Stimulated activated naive B cell treated with anti-CD40 and anti-IgM and Interleukin-4, amounts not matched to agents 10 μg/mL and 1 μg/mL and 100 μg/mL, for 72 hours (primary cell): ENCODE data around the gene CNGA3.

Experiments
- ATAC-seq, 2 donors: fragments of 150-1000 bp; cut with Tn5 transposase; replicated peaks; 2 replicates each; pipeline ENCODE4 v1.10.0; 2021; ENCODE audit warnings: moderate library complexity in 1 of 2
- DNase-seq: peaks from one replicate; pipeline ENCODE4 v3.0.0; 2021
- H3K27ac Mint-ChIP-seq: one replicate; pipeline ENCODE4 v1.8.0; 2022; ENCODE audit warnings: mild to moderate bottlenecking, mixed read lengths
- H3K27me3 Mint-ChIP-seq, 2 donors: one replicate each; pipeline ENCODE4 v1.8.0; 2022; ENCODE audit warnings: mixed read lengths in 2 of 2
- H3K36me3 Mint-ChIP-seq, 2 donors: one replicate each; pipeline ENCODE4 v1.8.0; 2022; ENCODE audit warnings: mixed read lengths in 2 of 2, mild to moderate bottlenecking in 1 of 2
- H3K4me1 Mint-ChIP-seq, 2 donors: one replicate each; pipeline ENCODE4 v1.8.0; 2022; ENCODE audit warnings: mixed read lengths in 2 of 2, mild to moderate bottlenecking in 1 of 2
- H3K4me3 Mint-ChIP-seq, 2 donors: one replicate each; pipeline ENCODE4 v1.8.0; 2022; ENCODE audit warnings: mild to moderate bottlenecking in 2 of 2, mixed read lengths in 2 of 2, moderate library complexity in 1 of 2
- H3K9me3 Mint-ChIP-seq, 2 donors: one replicate each; pipeline ENCODE4 v1.8.0; 2022; ENCODE audit warnings: mixed read lengths in 2 of 2, mild to moderate bottlenecking in 1 of 2

The CNGA3 gene

DNA sequence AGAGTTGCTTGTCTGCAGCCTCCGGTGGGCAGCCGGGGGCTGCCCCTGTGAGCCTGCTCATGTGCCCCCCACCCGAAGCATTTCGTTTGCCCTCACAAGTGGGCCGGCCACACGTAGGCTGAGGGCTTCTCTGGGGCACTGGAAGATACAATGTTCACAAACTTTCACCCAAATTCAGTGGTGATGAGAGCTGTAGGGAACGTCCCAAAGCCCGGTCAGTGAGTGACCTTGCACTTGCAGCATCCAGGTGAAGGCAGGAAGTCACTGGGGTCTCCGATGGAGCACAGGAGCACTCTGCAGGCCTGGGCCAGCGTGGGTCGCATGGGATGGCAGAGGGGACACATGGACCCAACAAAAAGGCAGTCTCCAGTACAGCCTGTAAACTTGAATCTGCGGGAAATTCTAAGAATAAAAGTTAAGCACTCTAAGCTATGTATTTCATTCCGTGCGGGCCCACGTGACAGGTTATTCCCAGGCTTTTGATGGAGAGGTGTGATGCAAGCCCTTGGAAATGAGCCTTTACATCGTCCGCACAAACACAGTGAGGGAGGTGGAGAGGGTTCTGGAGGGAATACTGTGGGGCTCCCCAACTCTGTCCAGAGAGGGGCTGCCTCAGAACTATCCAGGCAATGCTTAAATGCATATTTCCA is 42.5 kb downstream of the CNGA3 start:
- no peaks in the 10 kb centered on the region for H3K9me3 Mint-ChIP-seq

GRCh38 chr2:98389251-98389605 is 43.0 kb downstream of the CNGA3 start:
- H3K36me3 Mint-ChIP-seq = no peaks in the 10 kb centered on the region
- no peaks in the 10 kb centered on the region for H3K9me3 Mint-ChIP-seq
- peaks cover 2 to 5% of the 10 kb centered on the region in 2 donors for H3K4me1 Mint-ChIP-seq
- peaks cover 6 to 11% of the 10 kb centered on the region in 2 donors for H3K27me3 Mint-ChIP-seq
- ATAC-seq (no peak), DNase-seq (no peak)
- no peak overlapping the region for H3K4me3 Mint-ChIP-seq
- no peak overlapping the region for H3K27ac Mint-ChIP-seq

More for the DNA sequence above, 42.5 kb downstream of the CNGA3 start:
- DNase-seq (no peak), ATAC-seq (no peak)
- H3K27me3 Mint-ChIP-seq = peaks cover 7 to 13% of the 10 kb centered on the region in 2 donors
- no peak overlapping the region for H3K4me3 Mint-ChIP-seq
- no peak overlapping the region for H3K27ac Mint-ChIP-seq
- no peaks in the 10 kb centered on the region for H3K36me3 Mint-ChIP-seq
- peaks cover 2 to 5% of the 10 kb centered on the region in 2 donors for H3K4me1 Mint-ChIP-seq

DNA sequence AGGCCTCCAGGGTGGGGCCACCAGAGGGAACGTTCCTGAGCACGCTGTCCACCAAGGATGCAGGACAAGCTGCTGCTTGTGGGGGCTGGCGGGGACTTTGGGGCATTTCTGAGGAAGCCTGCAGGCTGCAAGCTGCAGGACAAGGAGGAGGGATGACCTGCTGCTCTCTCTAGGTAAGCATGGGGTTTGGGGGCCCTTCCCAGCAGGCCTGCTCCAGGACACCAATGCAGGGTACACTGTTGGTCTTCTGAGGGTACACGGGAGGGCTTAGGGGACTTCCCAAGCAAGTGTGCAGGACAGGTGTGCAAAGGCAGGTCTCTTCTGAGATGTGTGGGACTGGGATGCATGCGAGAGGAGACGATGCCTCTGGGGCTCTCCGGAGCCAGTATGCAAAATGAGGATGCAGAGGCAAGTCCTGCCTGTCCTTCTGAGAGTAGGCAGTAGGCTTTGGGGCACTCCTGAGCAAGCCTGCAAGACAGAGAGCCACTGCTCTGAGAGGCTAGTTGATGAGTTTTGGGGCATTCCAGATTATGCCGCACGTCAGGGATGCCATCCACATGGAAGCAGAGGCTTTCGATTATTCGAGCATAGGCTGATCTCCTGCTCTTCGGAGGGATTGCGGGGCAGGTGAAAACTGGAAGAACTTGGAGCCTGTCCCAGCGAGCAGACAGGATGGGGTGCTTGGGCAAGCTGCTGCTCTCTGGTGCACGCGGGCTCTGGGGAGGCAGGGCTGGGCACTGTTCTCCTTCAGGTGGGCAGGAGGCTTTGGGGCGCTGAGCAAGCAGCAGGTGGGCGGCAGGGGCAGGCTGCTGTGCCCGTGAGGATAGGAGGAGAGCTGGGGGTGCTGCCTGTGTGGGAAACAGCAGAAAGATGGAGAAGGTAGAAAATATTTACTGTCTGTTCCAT is 44.6 kb downstream of the CNGA3 start:
- H3K27ac Mint-ChIP-seq = no peak overlapping the region
- H3K36me3 Mint-ChIP-seq = no peaks in the 10 kb centered on the region
- H3K4me1 Mint-ChIP-seq = no peaks in the 10 kb centered on the region

GRCh38 chr2:98391581-98392270 is 45.5 kb downstream of the CNGA3 start:
- H3K36me3 Mint-ChIP-seq = no peaks in the 10 kb centered on the region
- ATAC-seq (no peak), DNase-seq (no peak)
- H3K27ac Mint-ChIP-seq = no peak overlapping the region
- no peaks in the 10 kb centered on the region for H3K9me3 Mint-ChIP-seq
- no peaks in the 10 kb centered on the region for H3K4me1 Mint-ChIP-seq
- H3K27me3 Mint-ChIP-seq = peaks cover 17 to 23% of the 10 kb centered on the region in 2 donors
- H3K4me3 Mint-ChIP-seq = no peak overlapping the region

More for the DNA sequence above, 44.6 kb downstream of the CNGA3 start:
- Mint-ChIP-seq H3K4me3 (no peak overlapping the region), H3K27me3 (peaks cover 8 to 14% of the 10 kb centered on the region in 2 donors), H3K9me3 (no peaks in the 10 kb centered on the region)
- ATAC-seq (no peak), DNase-seq (no peak)

- no peaks in the 10 kb centered on the region for H3K36me3 Mint-ChIP-seq
Observed at GRCh38 chr2:98393354-98393753, 47.1 kb downstream of the CNGA3 start.

GRCh38 chr2:98394595-98395153 is 48.4 kb downstream of the CNGA3 start:
- no peak overlapping the region for H3K4me3 Mint-ChIP-seq
- ATAC-seq (no peak), DNase-seq (no peak)
- H3K27ac Mint-ChIP-seq = no peak overlapping the region
- H3K36me3 Mint-ChIP-seq = no peaks in the 10 kb centered on the region
- H3K4me1 Mint-ChIP-seq = no peaks in the 10 kb centered on the region
- peaks cover 36 to 38% of the 10 kb centered on the region in 2 donors for H3K27me3 Mint-ChIP-seq
- no peaks in the 10 kb centered on the region for H3K9me3 Mint-ChIP-seq

More at GRCh38 chr2:98393354-98393753, 47.1 kb downstream of the CNGA3 start:
- H3K4me3 Mint-ChIP-seq = no peak overlapping the region
- H3K4me1 Mint-ChIP-seq = no peaks in the 10 kb centered on the region
- no peaks in the 10 kb centered on the region for H3K9me3 Mint-ChIP-seq
- peaks cover 24 to 25% of the 10 kb centered on the region in 2 donors for H3K27me3 Mint-ChIP-seq
- ATAC-seq (no peak), DNase-seq (no peak)
- H3K27ac Mint-ChIP-seq = no peak overlapping the region

GRCh38 chr2:98395977-98396376 is 49.7 kb downstream of the CNGA3 start:
- Mint-ChIP-seq H3K36me3 (no peaks in the 10 kb centered on the region), H3K27ac (no peak overlapping the region), H3K4me3 (no peak overlapping the region), H3K27me3 (peaks cover 45 to 49% of the 10 kb centered on the region in 2 donors), H3K4me1 (no peaks in the 10 kb centered on the region), H3K9me3 (no peaks in the 10 kb centered on the region)
- DNase-seq = no peak
- no peak for ATAC-seq

DNA sequence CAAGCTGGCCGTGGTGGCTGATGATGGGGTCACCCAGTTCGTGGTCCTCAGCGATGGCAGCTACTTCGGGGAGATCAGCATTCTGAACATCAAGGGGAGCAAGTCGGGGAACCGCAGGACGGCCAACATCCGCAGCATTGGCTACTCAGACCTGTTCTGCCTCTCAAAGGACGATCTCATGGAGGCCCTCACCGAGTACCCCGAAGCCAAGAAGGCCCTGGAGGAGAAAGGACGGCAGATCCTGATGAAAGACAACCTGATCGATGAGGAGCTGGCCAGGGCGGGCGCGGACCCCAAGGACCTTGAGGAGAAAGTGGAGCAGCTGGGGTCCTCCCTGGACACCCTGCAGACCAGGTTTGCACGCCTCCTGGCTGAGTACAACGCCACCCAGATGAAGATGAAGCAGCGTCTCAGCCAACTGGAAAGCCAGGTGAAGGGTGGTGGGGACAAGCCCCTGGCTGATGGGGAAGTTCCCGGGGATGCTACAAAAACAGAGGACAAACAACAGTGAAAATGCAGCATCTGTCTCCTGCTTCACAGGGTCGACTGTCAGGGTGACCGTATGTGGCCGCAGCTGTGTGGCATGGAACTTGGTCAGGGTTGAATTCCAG is 50.6 kb downstream of the CNGA3 start:
- Mint-ChIP-seq H3K36me3 (no peaks in the 10 kb centered on the region), H3K27ac (no peak overlapping the region), H3K4me1 (no peaks in the 10 kb centered on the region), H3K4me3 (no peak overlapping the region), H3K9me3 (no peaks in the 10 kb centered on the region), H3K27me3 (peaks cover 45 to 57% of the 10 kb centered on the region in 2 donors)
- DNase-seq (no peak), ATAC-seq (no peak)

DNA sequence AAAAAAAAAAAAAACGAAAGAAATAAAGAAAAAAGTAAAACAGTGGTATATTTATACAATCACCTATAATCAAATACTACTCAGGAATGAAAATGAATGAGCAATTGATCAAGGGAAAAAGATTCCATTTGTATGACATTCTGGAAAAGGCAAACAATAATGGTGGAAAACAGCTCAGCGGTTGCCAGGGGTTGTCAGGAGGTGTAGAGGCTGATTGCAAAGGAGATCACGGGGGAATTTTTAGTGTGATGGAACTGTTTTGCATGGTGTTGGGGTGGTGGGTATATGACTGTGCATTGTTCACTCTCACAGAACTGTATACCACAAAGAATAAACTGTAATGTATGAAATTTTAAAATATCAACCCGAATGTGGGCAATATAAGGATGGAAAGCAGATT is 52.9 kb downstream of the CNGA3 start:
- ATAC-seq = no peak
- no peaks in the 10 kb centered on the region for H3K9me3 Mint-ChIP-seq

DNA sequence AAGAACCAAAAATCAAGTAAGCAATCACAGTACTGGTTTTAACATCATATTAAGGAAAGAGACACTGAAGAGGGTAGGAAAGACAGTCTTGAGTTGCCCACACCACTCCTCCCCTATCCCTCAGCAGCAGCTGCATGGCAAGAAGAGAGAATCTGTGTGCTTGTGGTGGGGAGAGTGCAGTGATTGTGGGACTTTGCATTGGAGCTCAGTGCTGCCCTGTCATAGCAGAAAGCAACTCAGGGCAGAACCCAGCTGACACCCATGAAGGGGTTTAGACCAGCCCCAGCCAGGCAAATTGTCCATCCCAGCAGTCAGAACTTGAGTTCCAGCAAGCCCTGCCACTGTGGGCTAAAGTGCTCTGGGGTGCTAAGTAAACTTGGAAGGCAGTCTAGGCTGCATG is 57.6 kb downstream of the CNGA3 start:
- Mint-ChIP-seq H3K4me1 (no peaks in the 10 kb centered on the region), H3K27me3 (peaks cover 20 to 47% of the 10 kb centered on the region in 2 donors), H3K4me3 (no peak overlapping the region), H3K9me3 (no peaks in the 10 kb centered on the region), H3K27ac (no peak overlapping the region), H3K36me3 (no peaks in the 10 kb centered on the region)
- ATAC-seq = no peak
- DNase-seq = no peak

More for the DNA sequence above, 52.9 kb downstream of the CNGA3 start:
- H3K4me1 Mint-ChIP-seq = no peaks in the 10 kb centered on the region
- no peak overlapping the region for H3K27ac Mint-ChIP-seq
- H3K36me3 Mint-ChIP-seq = no peaks in the 10 kb centered on the region
- no peak for DNase-seq
- H3K27me3 Mint-ChIP-seq = peaks cover 45 to 60% of the 10 kb centered on the region in 2 donors
- H3K4me3 Mint-ChIP-seq = no peak overlapping the region

GRCh38 chr2:98404556-98405250 is 58.4 kb downstream of the CNGA3 start:
- DNase-seq (no peak), ATAC-seq (no peak)
- Mint-ChIP-seq H3K36me3 (no peaks in the 10 kb centered on the region), H3K4me3 (no peak overlapping the region), H3K9me3 (no peaks in the 10 kb centered on the region), H3K27me3 (peaks cover 13 to 39% of the 10 kb centered on the region in 2 donors), H3K4me1 (no peaks in the 10 kb centered on the region), H3K27ac (no peak overlapping the region)

DNA sequence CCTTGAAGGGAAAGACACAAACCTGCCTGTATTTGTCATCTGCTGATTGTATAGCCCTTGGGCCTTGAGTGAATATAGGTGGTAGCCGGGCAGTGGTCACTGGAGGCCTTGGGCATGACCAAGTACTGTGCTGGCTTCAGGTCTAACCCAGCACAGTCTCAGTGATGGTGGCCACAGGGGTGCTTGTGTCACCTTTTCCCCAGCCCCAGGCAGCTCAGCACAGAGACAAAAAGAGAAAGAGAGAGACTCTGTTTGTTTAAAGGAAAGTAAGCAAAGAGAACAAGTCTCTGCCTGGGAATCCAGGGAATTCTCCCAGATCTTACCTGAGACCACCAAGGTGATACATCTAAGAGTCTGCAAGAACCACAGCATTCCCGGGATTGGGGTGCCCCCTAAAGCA is 59.0 kb downstream of the CNGA3 start:
- H3K36me3 Mint-ChIP-seq = no peaks in the 10 kb centered on the region
- no peaks in the 10 kb centered on the region for H3K9me3 Mint-ChIP-seq
- H3K4me1 Mint-ChIP-seq = no peaks in the 10 kb centered on the region
- no peak overlapping the region for H3K27ac Mint-ChIP-seq
- H3K27me3 Mint-ChIP-seq = peaks cover 8 to 33% of the 10 kb centered on the region in 2 donors
- ATAC-seq (no peak), DNase-seq (no peak)
- H3K4me3 Mint-ChIP-seq = no peak overlapping the region

GRCh38 chr2:98408155-98408554 is 61.9 kb downstream of the CNGA3 start:
- H3K4me3 Mint-ChIP-seq = no peak overlapping the region
- ATAC-seq (no peak), DNase-seq (no peak)
- peaks cover 4 to 17% of the 10 kb centered on the region in 2 donors for H3K27me3 Mint-ChIP-seq
- H3K36me3 Mint-ChIP-seq = no peaks in the 10 kb centered on the region
- peaks cover 0 to 5% of the 10 kb centered on the region in 2 donors for H3K4me1 Mint-ChIP-seq
- H3K27ac Mint-ChIP-seq = no peak overlapping the region
- H3K9me3 Mint-ChIP-seq = no peaks in the 10 kb centered on the region
